ENCODE data around the gene PLCB3.

DNA sequence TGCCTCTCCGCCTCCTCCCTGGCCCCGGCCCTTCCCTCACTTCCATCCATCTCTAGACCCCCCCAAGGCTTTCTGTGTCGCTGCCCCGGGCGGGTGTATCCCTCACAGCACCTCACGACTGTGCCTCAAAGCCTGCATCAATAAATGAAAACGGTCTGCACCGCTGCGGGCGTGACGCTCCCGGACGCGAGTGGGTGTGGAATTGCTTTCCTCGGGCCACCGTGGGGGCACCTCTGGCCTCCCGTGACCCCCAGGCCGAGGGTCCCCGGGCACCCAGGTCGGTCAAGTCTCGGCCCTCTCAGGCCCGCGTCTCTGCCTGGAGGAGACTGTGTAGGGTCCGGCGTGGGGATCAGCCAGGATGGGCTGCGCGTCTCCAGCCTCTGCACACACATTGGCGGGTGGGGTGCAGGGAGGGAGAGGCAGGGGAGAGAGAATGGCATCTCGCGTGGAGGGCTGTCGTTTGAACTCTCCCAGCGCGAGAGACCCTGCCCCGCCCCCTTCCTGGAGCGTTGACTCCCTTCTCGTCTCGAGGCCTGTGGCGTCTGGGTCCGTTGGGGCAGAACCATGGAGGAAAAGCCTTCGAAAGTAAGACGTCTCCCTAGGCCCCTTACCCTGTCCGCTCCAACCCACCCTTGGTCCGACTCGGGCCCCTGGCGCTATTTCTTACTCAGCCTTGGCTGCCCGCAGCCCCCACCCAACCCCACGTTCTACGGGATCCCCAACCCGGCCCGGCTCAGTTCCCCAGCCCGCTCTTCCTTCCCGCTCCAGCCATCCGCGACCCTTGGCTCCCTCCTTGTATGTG, 48.7 kb downstream of the PLCB3 start, which contains the start of gene CATSPERZ:
- TF ChIP-seq CTCF (IDR thresholded peaks at IDR 0.05; ENCODE audit: low read length), result no peak
- TF ChIP-seq EZH2 (IDR thresholded peaks at IDR 0.05; ENCODE audit: borderline replicate concordance, low read length), result no peak

All from OCI-LY1 (cell line).